Measurements from ENCODE around the gene RNF17.
"Not testable (repeated sequence)": the region's sequence is repeated elsewhere in the genome, so short reads cannot be mapped to it uniquely, and the experiment has no call there.

Gene RNF17

DNA sequence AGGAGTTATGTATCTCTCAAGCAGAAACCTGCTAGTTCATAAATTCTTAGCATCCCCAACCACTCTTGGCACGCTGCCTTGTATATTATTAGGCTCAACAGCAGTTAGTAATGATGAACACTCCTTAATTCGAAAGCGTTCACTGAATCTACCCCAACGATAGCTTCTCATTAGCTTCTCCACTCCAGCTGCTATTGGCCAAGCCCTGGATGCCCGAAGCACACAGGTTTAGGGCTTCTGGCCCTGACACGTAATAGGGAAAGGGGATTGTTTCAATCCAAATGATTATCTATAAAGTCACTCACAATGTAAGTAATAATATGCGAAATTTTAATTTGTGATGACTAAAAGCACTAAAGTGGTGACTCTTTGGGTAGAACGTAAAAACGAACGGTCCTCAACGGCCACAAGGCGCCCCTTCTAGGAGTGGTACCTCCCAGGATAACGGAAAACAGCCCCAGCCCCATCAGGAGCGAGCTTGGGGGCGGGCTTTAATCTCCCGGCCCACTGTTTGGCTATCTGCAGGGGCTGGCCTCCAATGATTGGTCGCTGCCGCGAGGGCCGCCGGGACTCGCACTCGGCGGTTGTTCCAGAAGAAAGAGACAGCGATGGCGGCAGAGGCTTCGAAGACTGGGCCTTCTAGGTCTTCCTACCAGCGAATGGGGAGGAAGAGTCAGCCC is at the start of gene RNF17:
Gene RNF17 (plus strand): TSS at position 574 of the 680 bp plus-strand sequence. CDS start 35 bp downstream, at position 609.
- no peak for DNase-seq (ENCODE audit: extremely low read depth in 1 of 2, low read depth in 1 of 2)

GRCh38 chr13:24716011-24716410 is 48.0 kb upstream of the RNF17 start:
- no peak for DNase-seq (ENCODE audit: extremely low read depth in 1 of 2, low read depth in 1 of 2)

GRCh38 chr13:24716446-24716845 is 47.5 kb upstream of the RNF17 start:
- no peak for DNase-seq (ENCODE audit: extremely low read depth in 1 of 2, low read depth in 1 of 2)

DNA sequence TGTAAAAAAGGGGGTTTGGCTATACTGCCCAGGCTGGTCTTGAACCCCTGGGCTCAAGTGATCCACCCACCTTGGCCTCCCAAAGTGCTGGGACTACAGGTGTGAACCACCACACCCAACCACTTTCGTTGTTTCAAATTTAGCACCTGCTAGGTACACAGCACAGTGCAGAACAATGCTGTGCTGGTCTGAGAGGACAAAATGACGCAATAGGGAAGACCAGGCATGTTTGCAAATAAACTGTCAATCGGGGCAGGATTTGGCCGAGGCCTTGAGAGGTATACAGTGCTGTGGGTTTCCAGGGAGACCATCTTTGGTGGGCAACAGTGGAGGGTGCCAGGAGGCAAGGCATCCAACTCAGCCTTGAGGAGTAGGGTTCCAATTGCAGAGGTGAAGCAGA is 46.8 kb upstream of the RNF17 start:
- no peak for DNase-seq (ENCODE audit: extremely low read depth in 1 of 2, low read depth in 1 of 2)

GRCh38 chr13:24718192-24718965 is 45.6 kb upstream of the RNF17 start:
- DNase-seq (ENCODE audit: extremely low read depth in 1 of 2, low read depth in 1 of 2) = no peak

- DNase-seq (ENCODE audit: extremely low read depth in 1 of 2, low read depth in 1 of 2) = no peak
Observed at GRCh38 chr13:24719139-24719538, 44.8 kb upstream of the RNF17 start.

DNA sequence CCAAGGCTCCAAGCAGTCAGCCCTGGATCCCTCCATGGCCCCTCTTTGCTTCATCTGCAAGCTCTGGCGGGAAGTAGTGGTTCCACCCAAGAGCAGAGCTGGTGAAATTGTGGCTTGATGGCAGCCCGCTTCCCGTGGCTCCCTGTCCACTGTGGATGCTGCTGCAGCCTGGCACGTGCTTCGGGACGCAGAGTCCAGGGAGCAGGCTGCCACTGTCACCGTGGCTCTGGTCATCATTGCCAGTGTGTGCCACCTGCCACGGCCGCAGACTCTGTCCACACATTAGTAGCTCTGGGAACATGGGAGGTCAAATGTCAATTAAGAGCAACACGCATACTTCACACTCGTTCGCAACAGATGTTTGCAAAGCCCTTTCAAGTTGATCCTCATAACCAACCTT is 40.8 kb upstream of the RNF17 start:
- no peak for DNase-seq (ENCODE audit: extremely low read depth in 1 of 2, low read depth in 1 of 2)

DNA sequence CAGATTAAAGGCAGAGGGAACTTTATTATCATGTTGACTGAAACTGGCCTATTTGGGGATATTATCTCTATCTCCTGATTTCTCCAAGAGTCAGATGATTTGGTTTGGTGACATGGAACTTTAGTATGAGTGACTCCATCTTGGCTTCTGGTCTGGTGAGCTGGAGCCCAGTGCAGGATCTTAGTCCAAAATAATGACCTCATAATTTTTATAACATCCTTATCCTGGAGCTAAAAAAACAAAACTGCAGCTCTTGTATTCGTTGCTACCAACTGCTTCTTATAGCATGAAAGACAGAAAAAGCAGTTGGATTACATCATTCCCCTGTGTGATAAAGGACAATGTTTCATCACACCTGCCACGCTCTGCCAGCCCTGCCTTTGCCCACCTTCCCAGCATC is 39.3 kb upstream of the RNF17 start:
- no peak for DNase-seq (ENCODE audit: extremely low read depth in 1 of 2, low read depth in 1 of 2)

DNA sequence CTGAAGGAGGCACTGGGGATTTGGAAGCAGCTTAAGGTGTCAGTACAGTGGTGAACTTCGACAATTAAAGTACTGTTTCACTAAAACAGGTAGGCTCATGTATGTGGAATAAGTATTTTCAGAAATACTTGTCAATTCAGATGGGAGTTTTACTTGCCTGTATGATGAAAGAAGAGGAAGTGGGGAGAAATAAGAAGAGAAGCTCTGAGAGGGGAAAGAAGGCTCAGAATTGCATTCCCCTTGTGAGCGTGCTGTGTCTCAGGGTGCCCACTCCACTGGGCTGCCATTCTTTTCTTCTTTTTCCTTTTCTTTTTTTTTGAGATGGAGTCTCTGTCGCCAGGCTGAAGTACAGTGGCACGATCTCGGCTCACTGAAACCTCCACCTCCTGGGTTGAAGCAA is 38.6 kb upstream of the RNF17 start:
- no peak for DNase-seq (ENCODE audit: extremely low read depth in 1 of 2, low read depth in 1 of 2)

GRCh38 chr13:24727731-24728601 is 36.0 kb upstream of the RNF17 start:
- DNase-seq (ENCODE audit: extremely low read depth in 1 of 2, low read depth in 1 of 2) = peak; percentile 40 to 43

GRCh38 chr13:24730873-24731567 is 32.9 kb upstream of the RNF17 start:
- DNase-seq (ENCODE audit: extremely low read depth in 1 of 2, low read depth in 1 of 2) = not testable (repeated sequence)

DNA sequence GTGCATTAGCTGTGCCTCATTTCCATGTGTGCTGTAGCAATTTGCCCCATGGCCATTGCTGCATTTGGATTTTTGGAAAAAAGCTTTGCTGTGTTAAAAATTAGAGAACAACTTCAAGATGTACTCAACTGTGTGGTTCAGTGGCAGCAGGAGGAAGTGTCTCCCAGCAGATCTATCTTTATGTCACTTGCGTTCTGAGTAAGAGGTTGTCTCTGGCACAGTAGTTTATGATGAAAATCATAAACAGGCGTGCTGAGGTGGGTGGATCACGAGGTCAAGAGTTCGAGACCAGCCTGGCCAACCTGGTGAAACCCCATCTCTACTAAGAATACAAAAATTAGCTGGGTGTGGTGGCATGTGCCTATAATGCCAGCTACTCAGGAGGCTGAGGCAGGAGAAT is 29.0 kb upstream of the RNF17 start:
- DNase-seq (ENCODE audit: extremely low read depth in 1 of 2, low read depth in 1 of 2) = no peak

DNA sequence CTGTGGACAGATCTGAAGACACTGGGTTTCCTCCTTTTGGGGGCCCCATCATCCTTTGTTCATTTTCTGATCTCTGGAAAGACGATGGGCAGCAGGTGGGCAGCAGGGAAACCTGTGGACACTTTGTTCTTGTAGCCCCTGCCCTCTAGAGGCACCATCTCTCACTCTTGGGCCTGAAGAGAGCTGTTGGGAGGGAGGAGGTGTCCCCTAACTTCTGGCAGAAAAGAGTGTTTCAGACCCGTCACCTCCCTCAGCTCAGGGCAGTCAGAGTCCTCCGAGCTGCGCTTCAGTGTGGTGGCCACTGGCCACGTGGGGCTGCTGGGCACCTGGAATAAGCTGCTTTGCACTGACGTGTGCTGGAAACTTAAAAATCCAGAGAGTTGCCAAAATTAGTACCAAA is 26.9 kb upstream of the RNF17 start:
- DNase-seq (ENCODE audit: extremely low read depth in 1 of 2, low read depth in 1 of 2) = no peak

DNA sequence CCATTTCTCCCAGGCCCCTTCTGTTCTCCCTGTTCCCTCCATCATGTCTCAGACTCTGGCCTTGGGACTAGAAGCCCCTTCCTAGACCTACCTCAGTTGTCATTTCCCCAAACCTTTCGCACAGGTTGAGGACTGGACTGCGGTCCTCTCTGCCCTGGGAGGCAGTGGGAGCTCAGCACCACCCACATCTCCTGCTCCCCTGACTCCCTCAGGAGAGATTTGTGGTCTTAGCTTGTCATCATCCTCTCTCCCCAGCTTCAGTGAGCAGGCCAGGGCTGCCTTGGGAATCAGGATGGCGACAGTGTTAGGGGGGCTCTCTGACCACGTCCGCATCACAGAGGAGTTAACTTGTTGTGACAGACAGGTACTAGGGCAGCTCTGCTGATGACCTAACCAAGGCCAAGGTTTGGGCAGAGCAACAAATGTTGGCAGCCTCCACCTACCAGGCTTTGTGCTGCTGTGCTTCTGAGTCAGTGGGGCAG is 25.6 kb upstream of the RNF17 start:
- DNase-seq (ENCODE audit: extremely low read depth in 1 of 2, low read depth in 1 of 2) = no peak

DNA sequence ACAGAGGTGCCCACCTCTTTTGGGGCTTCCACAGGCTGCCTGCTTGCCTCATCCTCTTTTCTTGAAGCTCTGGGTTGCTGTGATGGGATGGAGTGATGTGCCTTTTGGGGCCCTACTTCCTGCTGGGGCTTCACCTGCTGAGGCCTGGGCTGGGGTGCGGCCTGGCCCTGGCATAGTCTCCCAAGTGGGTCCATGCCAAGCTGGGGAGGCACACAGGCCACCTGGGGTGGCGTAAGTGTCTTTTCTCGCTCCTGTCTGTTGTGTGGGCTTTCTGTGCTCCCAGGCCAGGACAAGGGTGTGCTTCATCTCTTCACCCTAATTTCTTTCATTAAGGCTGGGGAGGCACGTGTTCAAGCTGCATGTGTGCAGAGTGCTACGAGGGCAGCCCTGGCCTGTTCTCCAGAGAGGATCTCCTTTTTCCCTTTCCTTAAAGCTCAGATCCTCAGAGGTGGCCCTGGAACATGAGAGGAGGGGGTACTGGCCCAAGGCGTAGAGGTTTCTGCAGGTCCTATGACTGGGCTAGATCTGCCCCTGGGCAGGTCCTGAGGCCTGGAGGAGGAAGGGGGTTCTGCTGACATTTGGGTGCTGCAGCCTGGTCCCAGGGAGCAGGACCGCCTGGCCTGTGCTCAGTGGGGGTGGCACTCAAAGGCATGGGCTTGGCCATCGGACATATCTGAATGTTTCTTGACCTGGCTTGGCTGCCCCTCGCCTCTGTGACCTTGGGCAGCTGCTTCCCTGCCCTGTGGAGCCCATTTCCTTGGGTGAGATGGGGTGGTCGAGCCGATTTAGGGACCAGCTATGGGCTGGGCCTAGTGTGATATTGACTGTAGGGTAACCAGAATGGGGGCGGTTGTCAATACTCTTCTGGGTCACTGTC is 23.7 kb upstream of the RNF17 start:
- no peak for DNase-seq (ENCODE audit: extremely low read depth in 1 of 2, low read depth in 1 of 2)

- no peak for DNase-seq (ENCODE audit: extremely low read depth in 1 of 2, low read depth in 1 of 2)
Observed at GRCh38 chr13:24741016-24741662, 22.8 kb upstream of the RNF17 start.

DNA sequence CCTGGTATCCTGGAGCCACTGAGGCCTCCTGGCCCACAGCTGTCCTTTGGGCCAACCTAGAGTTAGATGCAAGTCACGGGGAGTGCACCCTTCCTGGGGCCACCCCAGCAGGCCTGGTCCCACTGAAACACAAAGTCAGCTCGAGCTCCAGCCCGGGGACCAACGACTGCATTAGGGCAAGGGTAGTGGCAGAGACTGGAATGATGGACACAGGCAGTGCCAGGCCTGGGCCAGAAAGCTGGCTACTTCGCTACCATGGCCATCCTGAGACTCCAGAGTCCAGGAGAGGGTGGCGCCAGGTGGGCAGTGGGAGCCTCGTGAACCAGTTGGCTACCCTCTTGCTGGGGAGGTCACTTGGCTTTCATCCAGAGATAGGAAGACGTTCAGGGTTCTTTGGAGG is 22.2 kb upstream of the RNF17 start:
- no peak for DNase-seq (ENCODE audit: extremely low read depth in 1 of 2, low read depth in 1 of 2)

GRCh38 chr13:24742294-24742693 is 21.7 kb upstream of the RNF17 start:
- DNase-seq (ENCODE audit: extremely low read depth in 1 of 2, low read depth in 1 of 2) = no peak

DNA sequence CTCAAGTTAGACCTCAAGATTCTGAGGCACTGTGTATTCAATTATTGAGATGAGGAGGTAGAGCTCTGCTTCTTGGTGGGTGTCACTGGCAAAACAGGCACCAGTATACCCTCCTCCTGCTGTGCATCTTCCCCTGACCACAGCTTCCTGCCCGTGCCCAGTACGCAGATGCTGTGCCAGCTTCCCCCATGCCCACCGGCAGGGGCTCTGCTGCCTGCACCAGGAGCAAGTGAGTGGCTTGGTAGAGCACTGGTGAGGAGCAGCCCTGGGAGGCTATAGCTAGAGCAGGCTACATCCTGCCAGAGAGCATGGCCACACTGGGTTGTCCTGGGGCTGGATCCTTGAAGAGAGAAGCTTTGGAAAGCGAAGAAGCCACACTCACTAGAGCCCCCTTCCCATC is 21.0 kb upstream of the RNF17 start:
- no peak for DNase-seq (ENCODE audit: extremely low read depth in 1 of 2, low read depth in 1 of 2)

All from activated CD8-positive, alpha-beta memory T cell treated with anti-CD3 and anti-CD28 coated beads for 1 hour (primary cell).